Nephron progenitor cell (in vitro differentiated cells): ENCODE measurements around the gene ENDOU.

Experiments
- DNase-seq: peaks from one replicate; pipeline ENCODE4 v3.0.0; 2021
- H3K27ac Mint-ChIP-seq: 2 replicates; pipeline ENCODE4 v1.8.0; 2021; ENCODE audit warnings: mild to moderate bottlenecking, moderate library complexity, mixed read lengths
- H3K27me3 Mint-ChIP-seq: 2 replicates; pipeline ENCODE4 v1.8.0; 2021; ENCODE audit warnings: mild to moderate bottlenecking, low read depth, mixed read lengths; ENCODE audit not compliant: poor library complexity
- H3K36me3 Mint-ChIP-seq: 2 replicates; pipeline ENCODE4 v1.8.0; 2021; ENCODE audit warnings: low read depth, mixed read lengths
- H3K4me1 Mint-ChIP-seq: 2 replicates; pipeline ENCODE4 v1.8.0; 2021; ENCODE audit warnings: mixed read lengths
- H3K4me3 Mint-ChIP-seq: 2 replicates; pipeline ENCODE4 v1.8.0; 2021; ENCODE audit warnings: mild to moderate bottlenecking, moderate library complexity, mixed read lengths
- H3K9me3 Mint-ChIP-seq: 2 replicates; pipeline ENCODE4 v1.8.0; 2021; ENCODE audit warnings: mild to moderate bottlenecking, moderate library complexity, mixed read lengths
- TF ChIP-seq, protein P1 (sequence below): fragments of 200-600 bp; sonication (generic); IDR thresholded peaks from 2 replicates; pipeline ENCODE4 v1.5.0; 2021; ENCODE audit warnings: antibody characterized with exemption

Gene ENDOU

DNA sequence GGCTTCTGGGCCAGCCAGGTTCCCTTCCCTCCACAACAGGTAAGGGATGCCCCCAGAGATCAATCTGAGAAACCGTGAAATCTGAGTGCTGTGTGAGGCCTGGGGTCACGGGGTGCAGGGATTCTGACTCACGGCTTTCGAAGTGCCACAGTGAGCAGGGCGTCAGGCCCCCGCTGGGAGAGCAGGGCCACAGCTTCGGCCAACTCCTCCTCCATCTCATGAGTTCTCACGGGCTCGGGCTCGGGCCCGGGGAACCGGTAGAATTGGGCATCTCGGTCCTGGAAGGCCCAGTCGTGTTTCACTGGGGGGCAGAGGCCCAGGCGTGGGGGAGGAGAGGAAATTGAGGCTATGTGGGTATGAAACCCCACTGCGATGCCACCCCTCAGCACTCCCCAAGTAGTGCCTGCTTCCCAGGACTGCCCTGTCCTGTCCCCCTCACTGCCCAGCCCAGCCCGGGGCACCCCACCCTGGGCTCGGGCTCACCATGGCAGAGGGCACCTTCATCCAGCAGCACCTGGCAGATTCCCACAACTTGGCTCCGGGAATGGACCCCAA is 25.7 kb upstream of the ENDOU start:
- TF ChIP-seq, protein P1, sequence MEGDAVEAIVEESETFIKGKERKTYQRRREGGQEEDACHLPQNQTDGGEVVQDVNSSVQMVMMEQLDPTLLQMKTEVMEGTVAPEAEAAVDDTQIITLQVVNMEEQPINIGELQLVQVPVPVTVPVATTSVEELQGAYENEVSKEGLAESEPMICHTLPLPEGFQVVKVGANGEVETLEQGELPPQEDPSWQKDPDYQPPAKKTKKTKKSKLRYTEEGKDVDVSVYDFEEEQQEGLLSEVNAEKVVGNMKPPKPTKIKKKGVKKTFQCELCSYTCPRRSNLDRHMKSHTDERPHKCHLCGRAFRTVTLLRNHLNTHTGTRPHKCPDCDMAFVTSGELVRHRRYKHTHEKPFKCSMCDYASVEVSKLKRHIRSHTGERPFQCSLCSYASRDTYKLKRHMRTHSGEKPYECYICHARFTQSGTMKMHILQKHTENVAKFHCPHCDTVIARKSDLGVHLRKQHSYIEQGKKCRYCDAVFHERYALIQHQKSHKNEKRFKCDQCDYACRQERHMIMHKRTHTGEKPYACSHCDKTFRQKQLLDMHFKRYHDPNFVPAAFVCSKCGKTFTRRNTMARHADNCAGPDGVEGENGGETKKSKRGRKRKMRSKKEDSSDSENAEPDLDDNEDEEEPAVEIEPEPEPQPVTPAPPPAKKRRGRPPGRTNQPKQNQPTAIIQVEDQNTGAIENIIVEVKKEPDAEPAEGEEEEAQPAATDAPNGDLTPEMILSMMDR = no peak
- peaks cover 70% of the 10 kb centered on the region for H3K4me1 Mint-ChIP-seq
- no peak for DNase-seq
- H3K4me3 Mint-ChIP-seq = no peak overlapping the region
- H3K9me3 Mint-ChIP-seq = no peaks in the 10 kb centered on the region
- no peak overlapping the region for H3K27ac Mint-ChIP-seq
- H3K36me3 Mint-ChIP-seq = peaks cover 15% of the 10 kb centered on the region
- H3K27me3 Mint-ChIP-seq = no peaks in the 10 kb centered on the region

DNA sequence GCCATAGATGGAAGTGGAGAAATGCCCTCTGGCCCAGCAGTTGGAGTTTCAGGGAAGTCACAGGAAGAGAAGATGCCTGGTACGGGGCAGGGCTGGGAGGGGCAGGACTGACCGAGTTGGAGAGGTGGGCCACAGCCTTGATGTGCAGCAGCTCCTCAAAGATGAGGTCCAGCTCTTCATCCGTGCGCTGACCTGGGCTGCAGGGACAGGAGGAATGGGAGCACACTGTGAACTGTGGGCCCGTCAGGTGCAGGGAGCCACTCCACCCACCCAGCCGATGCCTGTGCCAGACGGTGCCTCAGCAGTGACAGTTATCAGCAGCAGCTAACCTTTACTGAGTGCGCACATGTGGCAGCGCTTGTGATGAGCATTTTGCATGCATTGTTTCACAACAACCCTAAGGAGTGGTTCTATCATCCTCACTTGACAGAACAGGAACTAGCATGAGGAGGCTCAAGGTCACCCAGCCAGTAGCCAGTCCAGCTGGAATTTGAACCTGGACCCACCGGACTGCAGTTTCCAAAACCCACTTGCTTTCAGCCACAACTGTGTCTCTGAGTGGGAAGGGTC is 25.0 kb upstream of the ENDOU start:
- H3K4me3 Mint-ChIP-seq = peak overlapping the region; percentile 35
- DNase-seq = no peak
- no peak overlapping the region for H3K27ac Mint-ChIP-seq
- H3K4me1 Mint-ChIP-seq = peaks cover 70% of the 10 kb centered on the region
- TF ChIP-seq, protein P1 = no peak
- no peaks in the 10 kb centered on the region for H3K9me3 Mint-ChIP-seq
- H3K36me3 Mint-ChIP-seq = peaks cover 15% of the 10 kb centered on the region
- H3K27me3 Mint-ChIP-seq = no peaks in the 10 kb centered on the region

DNA sequence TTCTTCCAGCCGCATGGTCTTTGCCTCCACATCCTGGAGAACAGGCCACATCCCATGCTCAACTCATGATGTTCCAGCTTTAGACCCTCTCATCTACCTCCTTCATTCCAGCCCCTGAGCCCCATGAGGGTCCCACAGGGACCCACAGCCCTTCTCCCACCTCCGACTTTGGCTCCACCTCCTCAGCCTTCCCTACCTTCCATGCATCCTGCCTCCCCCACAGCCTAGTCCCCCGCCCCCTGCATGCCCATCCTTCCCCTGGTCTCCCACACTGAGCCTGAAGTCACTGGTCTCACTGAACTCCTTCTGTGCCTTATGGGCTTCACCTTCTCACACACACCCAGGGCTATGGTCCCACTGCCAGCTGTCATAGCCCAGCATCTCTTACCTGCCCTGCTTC is 23.6 kb upstream of the ENDOU start:
- DNase-seq = no peak
- Mint-ChIP-seq H3K27ac (no peak overlapping the region), H3K36me3 (peaks cover 15% of the 10 kb centered on the region), H3K4me1 (peaks cover 66% of the 10 kb centered on the region), H3K9me3 (no peaks in the 10 kb centered on the region), H3K27me3 (no peaks in the 10 kb centered on the region), H3K4me3 (no peak overlapping the region)
- TF ChIP-seq, protein P1 = no peak

DNA sequence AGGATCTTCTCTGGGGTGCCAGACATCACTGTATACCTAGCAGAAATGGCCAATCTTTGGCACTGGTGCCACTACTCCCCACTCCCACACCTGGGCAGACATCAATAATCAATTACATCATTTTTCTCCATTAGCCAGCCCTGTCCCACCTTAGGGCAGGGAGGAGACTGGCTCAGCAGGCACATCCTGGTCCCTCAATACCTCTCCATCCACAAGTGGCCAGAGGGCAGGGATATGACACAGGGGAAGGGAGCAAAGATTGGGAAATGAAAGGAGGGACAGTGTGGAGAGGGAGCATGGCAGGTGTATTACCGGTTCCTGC is 23.2 kb upstream of the ENDOU start:
- TF ChIP-seq, protein P1 = no peak
- Mint-ChIP-seq H3K36me3 (peaks cover 15% of the 10 kb centered on the region), H3K9me3 (no peaks in the 10 kb centered on the region), H3K4me3 (no peak overlapping the region), H3K27ac (no peak overlapping the region), H3K27me3 (no peaks in the 10 kb centered on the region), H3K4me1 (peaks cover 66% of the 10 kb centered on the region)
- no peak for DNase-seq

DNA sequence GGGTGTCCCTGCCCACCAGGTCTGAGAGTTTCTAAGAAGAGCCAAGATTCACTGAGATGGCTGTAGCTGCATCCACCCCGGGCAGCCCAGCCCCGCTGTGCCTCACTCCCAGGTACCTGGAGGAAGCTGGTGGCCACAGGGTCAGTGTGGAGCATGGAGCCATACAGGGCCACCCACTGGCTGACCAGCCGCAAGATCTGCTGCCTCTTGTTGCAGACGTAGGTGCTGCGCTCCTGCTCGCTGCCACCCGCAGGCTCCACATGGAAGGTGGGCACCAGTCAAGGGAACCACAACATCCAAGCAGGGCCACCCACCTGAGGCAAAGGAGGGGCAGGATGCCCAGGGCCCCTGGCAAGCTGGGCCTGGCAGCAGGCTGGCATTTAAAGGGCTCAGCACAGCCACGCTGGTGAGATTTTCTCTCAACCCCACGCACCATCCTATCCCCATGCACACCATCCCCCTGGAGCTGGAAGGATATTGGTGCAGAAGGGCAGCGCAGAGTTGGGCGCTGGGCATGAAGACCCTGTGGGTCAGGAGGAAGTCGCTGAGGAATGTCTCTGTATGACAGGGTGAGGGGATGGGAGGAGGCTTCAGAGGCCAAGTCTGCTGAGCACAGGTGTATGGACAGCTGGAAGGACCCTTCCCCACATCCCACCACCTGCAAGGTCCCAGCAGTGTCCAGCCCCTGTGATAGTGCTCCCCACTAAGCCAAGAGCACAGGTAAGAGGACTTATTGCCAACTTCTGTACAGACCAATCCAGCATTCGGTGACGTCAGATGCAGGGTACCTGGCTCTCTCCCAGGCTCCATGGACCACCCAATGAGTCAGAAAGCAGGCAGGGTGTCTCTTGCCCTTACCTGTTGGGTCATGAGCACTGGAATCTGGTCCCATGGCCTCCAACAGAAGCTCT is 22.6 kb upstream of the ENDOU start:
- DNase-seq = no peak
- peaks cover 15% of the 10 kb centered on the region for H3K36me3 Mint-ChIP-seq

More for the DNA sequence above, 22.6 kb upstream of the ENDOU start:
- H3K27ac Mint-ChIP-seq = no peak overlapping the region
- H3K4me1 Mint-ChIP-seq = peaks cover 62% of the 10 kb centered on the region
- no peak overlapping the region for H3K4me3 Mint-ChIP-seq
- H3K27me3 Mint-ChIP-seq = no peaks in the 10 kb centered on the region
- no peaks in the 10 kb centered on the region for H3K9me3 Mint-ChIP-seq
- TF ChIP-seq, protein P1 = no peak
